ENCODE results near the gene MFSD12.

MFSD12 gene

DNA sequence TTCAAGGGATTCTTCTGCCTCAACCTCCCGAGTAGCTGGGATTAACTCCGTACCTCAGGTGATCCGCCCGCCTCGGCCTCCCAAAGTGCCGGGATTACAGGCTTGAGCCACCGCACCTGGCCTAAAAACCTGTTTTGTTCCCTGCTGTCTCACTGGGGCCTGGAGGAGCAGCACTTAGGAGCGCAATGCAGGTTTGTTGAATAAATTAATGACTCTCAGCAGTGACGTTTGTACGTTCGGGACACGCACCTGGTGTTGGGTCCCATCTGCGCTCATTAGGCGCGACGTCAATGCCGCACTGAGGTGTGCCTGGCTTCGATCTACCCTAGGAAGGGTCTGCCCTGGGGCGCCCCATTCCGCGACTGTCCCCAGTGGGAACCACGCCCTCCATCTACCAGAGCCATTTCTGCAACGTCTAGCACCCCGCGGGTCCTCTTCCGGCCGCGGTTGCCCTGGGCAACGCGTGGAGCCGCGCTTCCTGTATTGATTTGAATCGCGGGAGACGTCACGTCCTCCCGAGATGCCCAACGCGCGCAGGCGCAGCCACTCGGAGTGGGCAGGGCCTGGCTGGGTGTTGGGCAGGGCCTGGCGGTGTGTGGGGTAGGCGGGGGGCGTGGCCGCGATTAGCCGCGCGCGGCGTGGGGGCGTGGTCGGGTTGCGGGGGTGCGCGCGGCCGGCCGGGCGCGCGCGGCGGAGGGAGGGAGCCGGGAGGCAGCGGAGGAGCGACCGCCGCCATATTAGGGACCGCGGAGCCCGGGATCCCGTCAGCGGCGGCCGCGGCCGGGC lies 51.6 kb downstream of the MFSD12 start, which contains the start of gene FZR1 (continued):
- TF ChIP-seq CTCF (tag by site-specific recombination; IDR thresholded peaks at IDR 0.05) (peak; percentile 61), ZNF157 (tag by site-specific recombination; IDR thresholded peaks at IDR 0.05) (no peak), YY1 (tag by site-specific recombination; IDR thresholded peaks at IDR 0.05) (peak; percentile 48; the same call in 1 of the 2 replicates), GLIS1 (tag by site-specific recombination; IDR thresholded peaks at IDR 0.05) (peak; percentile 65), ZNF2 (tag by site-specific recombination; IDR thresholded peaks at IDR 0.05) (peak; percentile 81), ZNF561 (tag by site-specific recombination; IDR thresholded peaks at IDR 0.05; ENCODE audit: borderline replicate concordance) (peak; percentile 65; the same call in 1 of the 2 replicates), ZNF600 (tag by site-specific recombination; IDR thresholded peaks at IDR 0.05) (peak; percentile 52; the same call in 1 of the 2 replicates), PRDM10 (tag by site-specific recombination; IDR thresholded peaks at IDR 0.05) (peak; percentile 28; the same call in 1 of the 2 replicates), PBX3 (CRISPR knock-in tag; IDR thresholded peaks at IDR 0.05) (0 out of 2 replicates have a peak, but pooled peaks have one; percentile 27), KLF8 (tag by site-specific recombination; IDR thresholded peaks at IDR 0.05) (peak; percentile 61; the same call in 1 of the 2 replicates), ZBTB8A (tag by site-specific recombination; IDR thresholded peaks at IDR 0.05) (peak; percentile 46), PRDM2 (tag by site-specific recombination; IDR thresholded peaks at IDR 0.05; ENCODE audit: borderline replicate concordance) (no peak), ZNF843 (tag by site-specific recombination; IDR thresholded peaks at IDR 0.05) (peak; percentile 47; the same call in 1 of the 2 replicates), ZIC2 (tag by site-specific recombination; IDR thresholded peaks at IDR 0.05) (peak; percentile 58)
- TF ChIP-seq, protein P1, sequence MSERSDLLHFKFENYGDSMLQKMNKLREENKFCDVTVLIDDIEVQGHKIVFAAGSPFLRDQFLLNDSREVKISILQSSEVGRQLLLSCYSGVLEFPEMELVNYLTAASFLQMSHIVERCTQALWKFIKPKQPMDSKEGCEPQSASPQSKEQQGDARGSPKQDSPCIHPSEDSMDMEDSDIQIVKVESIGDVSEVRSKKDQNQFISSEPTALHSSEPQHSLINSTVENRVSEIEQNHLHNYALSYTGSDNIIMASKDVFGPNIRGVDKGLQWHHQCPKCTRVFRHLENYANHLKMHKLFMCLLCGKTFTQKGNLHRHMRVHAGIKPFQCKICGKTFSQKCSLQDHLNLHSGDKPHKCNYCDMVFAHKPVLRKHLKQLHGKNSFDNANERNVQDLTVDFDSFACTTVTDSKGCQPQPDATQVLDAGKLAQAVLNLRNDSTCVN (tag by site-specific recombination; optimal IDR thresholded peaks at IDR 0.05), result peak; percentile 66
- TF ChIP-seq, protein P2, sequence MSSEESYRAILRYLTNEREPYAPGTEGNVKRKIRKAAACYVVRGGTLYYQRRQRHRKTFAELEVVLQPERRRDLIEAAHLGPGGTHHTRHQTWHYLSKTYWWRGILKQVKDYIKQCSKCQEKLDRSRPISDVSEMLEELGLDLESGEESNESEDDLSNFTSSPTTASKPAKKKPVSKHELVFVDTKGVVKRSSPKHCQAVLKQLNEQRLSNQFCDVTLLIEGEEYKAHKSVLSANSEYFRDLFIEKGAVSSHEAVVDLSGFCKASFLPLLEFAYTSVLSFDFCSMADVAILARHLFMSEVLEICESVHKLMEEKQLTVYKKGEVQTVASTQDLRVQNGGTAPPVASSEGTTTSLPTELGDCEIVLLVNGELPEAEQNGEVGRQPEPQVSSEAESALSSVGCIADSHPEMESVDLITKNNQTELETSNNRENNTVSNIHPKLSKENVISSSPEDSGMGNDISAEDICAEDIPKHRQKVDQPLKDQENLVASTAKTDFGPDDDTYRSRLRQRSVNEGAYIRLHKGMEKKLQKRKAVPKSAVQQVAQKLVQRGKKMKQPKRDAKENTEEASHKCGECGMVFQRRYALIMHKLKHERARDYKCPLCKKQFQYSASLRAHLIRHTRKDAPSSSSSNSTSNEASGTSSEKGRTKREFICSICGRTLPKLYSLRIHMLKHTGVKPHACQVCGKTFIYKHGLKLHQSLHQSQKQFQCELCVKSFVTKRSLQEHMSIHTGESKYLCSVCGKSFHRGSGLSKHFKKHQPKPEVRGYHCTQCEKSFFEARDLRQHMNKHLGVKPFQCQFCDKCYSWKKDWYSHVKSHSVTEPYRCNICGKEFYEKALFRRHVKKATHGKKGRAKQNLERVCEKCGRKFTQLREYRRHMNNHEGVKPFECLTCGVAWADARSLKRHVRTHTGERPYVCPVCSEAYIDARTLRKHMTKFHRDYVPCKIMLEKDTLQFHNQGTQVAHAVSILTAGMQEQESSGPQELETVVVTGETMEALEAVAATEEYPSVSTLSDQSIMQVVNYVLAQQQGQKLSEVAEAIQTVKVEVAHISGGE (tag by site-specific recombination; conservative IDR thresholded peaks at IDR 0.05; ENCODE audit: low read depth), result peak; percentile 81
- TF ChIP-seq, protein P3, sequence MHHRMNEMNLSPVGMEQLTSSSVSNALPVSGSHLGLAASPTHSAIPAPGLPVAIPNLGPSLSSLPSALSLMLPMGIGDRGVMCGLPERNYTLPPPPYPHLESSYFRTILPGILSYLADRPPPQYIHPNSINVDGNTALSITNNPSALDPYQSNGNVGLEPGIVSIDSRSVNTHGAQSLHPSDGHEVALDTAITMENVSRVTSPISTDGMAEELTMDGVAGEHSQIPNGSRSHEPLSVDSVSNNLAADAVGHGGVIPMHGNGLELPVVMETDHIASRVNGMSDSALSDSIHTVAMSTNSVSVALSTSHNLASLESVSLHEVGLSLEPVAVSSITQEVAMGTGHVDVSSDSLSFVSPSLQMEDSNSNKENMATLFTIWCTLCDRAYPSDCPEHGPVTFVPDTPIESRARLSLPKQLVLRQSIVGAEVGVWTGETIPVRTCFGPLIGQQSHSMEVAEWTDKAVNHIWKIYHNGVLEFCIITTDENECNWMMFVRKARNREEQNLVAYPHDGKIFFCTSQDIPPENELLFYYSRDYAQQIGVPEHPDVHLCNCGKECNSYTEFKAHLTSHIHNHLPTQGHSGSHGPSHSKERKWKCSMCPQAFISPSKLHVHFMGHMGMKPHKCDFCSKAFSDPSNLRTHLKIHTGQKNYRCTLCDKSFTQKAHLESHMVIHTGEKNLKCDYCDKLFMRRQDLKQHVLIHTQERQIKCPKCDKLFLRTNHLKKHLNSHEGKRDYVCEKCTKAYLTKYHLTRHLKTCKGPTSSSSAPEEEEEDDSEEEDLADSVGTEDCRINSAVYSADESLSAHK (tag by site-specific recombination; IDR thresholded peaks at IDR 0.05), result no peak

Measured in HEK293 (cell line).